SK-N-SH (cell line): ENCODE data around the gene CSNK2A2. TPM values are rescaled to one million over a fixed set of nuclear protein-coding genes. Genes with fewer than 3 reads are reported as not detected.

Experiments used
- CTCF ChIA-PET: fragments of 300-600, 350-600 bp; formaldehyde crosslinking; extraction: SDS; loops from one replicate; lab custom pipeline; 2021; lab: Yijun Ruan, JAX
- POLR2A ChIA-PET: fragments of 350-600 bp; sonication (Branson Sonifier 250); formaldehyde crosslinking; extraction: SDS; loops from one replicate; lab custom pipeline; 2020; ENCODE audit warnings: antibody characterized with exemption, inconsistent platforms; lab: Yijun Ruan, JAX
- DNase-seq: peaks from one replicate; pipeline ENCODE4 v3.0.0; 2012
- H2AFZ ChIP-seq: fragments of 200-600 bp; sonication (generic); 2 replicates; pipeline ENCODE4 v1.8.1; 2016; ENCODE audit warnings: antibody characterized with exemption, mild to moderate bottlenecking, low read depth
- H3F3A ChIP-seq: fragments of 200-600 bp; sonication (generic); replicated peaks from 2 replicates; pipeline ENCODE3; 2016; ENCODE audit warnings: antibody characterized with exemption, mild to moderate bottlenecking; ENCODE audit not compliant: insufficient read depth
- H3K27ac ChIP-seq, 2 experiments: fragments of 200-500 bp in 1 of 2; fragments of 200-600 bp in 1 of 2; sonication (Bioruptor generic) in 1 of 2; sonication (generic), shearing (Covaris generic) in 1 of 2; 2 replicates each; pipeline versions ENCODE4 v1.5.1 to v1.6.1; 2014 to 2016; ENCODE audit warnings: low read depth in 2 of 2, inconsistent platforms in 1 of 2, low read length in 1 of 2, mild to moderate bottlenecking in 1 of 2, mixed read lengths in 1 of 2
- H3K27me3 ChIP-seq: fragments of 200-600 bp; sonication (generic), shearing (Covaris generic); 2 replicates; pipeline ENCODE4 v1.6.1; 2016; ENCODE audit warnings: mixed run types; ENCODE audit not compliant: insufficient read depth
- H3K36me3 ChIP-seq, 2 experiments: fragments of 200-500 bp in 1 of 2; fragments of 200-600 bp in 1 of 2; sonication (Bioruptor generic) in 1 of 2; sonication (generic) in 1 of 2; replicated peaks in 1 of 2; 2 replicates each; pipeline versions ENCODE3 to v1.5.1; 2014 to 2016; ENCODE audit warnings: low read length in 1 of 2, mild to moderate bottlenecking in 1 of 2; ENCODE audit not compliant: insufficient read depth in 2 of 2, control insufficient read depth in 1 of 2
- H3K4me1 ChIP-seq, 2 experiments: fragments of 200-500 bp in 1 of 2; fragments of 200-600 bp in 1 of 2; sonication (Bioruptor generic) in 1 of 2; sonication (generic), shearing (Covaris generic) in 1 of 2; 2 replicates each; pipeline versions ENCODE4 v1.5.1 to v1.6.1; 2014 to 2016; ENCODE audit warnings: low read depth in 1 of 2, low read length in 1 of 2, mixed run types in 1 of 2; ENCODE audit not compliant: insufficient read depth in 2 of 2, control insufficient read depth in 1 of 2
- H3K4me2 ChIP-seq: fragments of 200-600 bp; sonication (generic), shearing (Covaris generic); 2 replicates; pipeline ENCODE4 v1.6.1; 2017; ENCODE audit warnings: mixed run types
- H3K4me3 ChIP-seq, 2 experiments: fragments of 200-500 bp in 1 of 2; fragments of 200-600 bp in 1 of 2; sonication (Bioruptor generic) in 1 of 2; sonication (generic), shearing (Covaris generic) in 1 of 2; 2 replicates each; pipeline versions ENCODE4 v1.5.1 to v1.8.1; 2014 to 2016; ENCODE audit warnings: low read depth in 2 of 2, inconsistent platforms in 1 of 2, low read length in 1 of 2, mild to moderate bottlenecking in 1 of 2, mixed read lengths in 1 of 2, moderate library complexity in 1 of 2
- H3K79me2 ChIP-seq: fragments of 200-600 bp; sonication (generic); 2 replicates; pipeline ENCODE4 v1.8.1; 2017; ENCODE audit warnings: mild to moderate bottlenecking; ENCODE audit not compliant: insufficient read depth
- H3K9ac ChIP-seq: fragments of 200-600 bp; sonication (generic); 2 replicates; pipeline ENCODE4 v1.6.1; 2017; ENCODE audit warnings: mixed run types
- H3K9me2 ChIP-seq: fragments of 200-600 bp; sonication (generic); 2 replicates; pipeline ENCODE4 v1.6.1; 2017; ENCODE audit warnings: mixed run types
- H3K9me3 ChIP-seq: fragments of 200-600 bp; sonication (generic); 2 replicates; pipeline ENCODE4 v1.6.1; 2017; ENCODE audit warnings: mixed run types, mild to moderate bottlenecking, moderate library complexity
- H4K20me1 ChIP-seq: fragments of 200-600 bp; sonication (generic); 2 replicates; pipeline ENCODE4 v1.6.1; 2017; ENCODE audit warnings: mild to moderate bottlenecking, mixed run types; ENCODE audit not compliant: insufficient read depth
- ELF1 ChIP-seq: IDR thresholded peaks from 2 replicates; pipeline ENCODE4 v1.4.0; 2012
- EP300 ChIP-seq, 2 experiments: IDR thresholded peaks; 2 replicates each; pipeline versions ENCODE4 v1.4.0 to v1.6.1; 2012; ENCODE audit warnings: borderline replicate concordance in 1 of 2, low read depth in 1 of 2, low read length in 1 of 2
- EZH2phosphoT487 ChIP-seq: fragments of 200-600 bp; sonication (generic); IDR thresholded peaks from 2 replicates; pipeline ENCODE4 v1.6.1; 2017; ENCODE audit warnings: low read depth, mixed run types, mild to moderate bottlenecking, antibody characterized with exemption, moderate library complexity, borderline replicate concordance
- FOXJ3 ChIP-seq: sonication (generic); formaldehyde crosslinking; IDR thresholded peaks from 2 replicates; pipeline ENCODE4 v1.5.1; 2020; ENCODE audit warnings: mild to moderate bottlenecking, missing genetic modification reagents
- FOXM1 ChIP-seq: IDR thresholded peaks from 2 replicates; pipeline ENCODE4 v1.4.0; 2012; ENCODE audit warnings: low read depth, mild to moderate bottlenecking
- GABPA ChIP-seq: IDR thresholded peaks from 2 replicates; pipeline ENCODE4 v1.4.0; 2012; ENCODE audit warnings: low read depth, mild to moderate bottlenecking
- GATA2 ChIP-seq: sonication (generic); formaldehyde crosslinking; IDR thresholded peaks from 2 replicates; pipeline ENCODE4 v1.5.0; 2020; ENCODE audit warnings: mild to moderate bottlenecking, missing genetic modification reagents
- MEF2A ChIP-seq: IDR thresholded peaks from 2 replicates; pipeline ENCODE4 v1.4.0; 2012; ENCODE audit warnings: low read depth, borderline replicate concordance
- MXI1 ChIP-seq: IDR thresholded peaks from 2 replicates; pipeline ENCODE4 v1.6.1; 2012; ENCODE audit warnings: mild to moderate bottlenecking, low read depth, low read length, improper control_type of control experiment
- NFIC ChIP-seq: IDR thresholded peaks from 2 replicates; pipeline ENCODE4 v1.4.0; 2012; ENCODE audit warnings: borderline replicate concordance
- POLR2AphosphoS5 ChIP-seq: IDR thresholded peaks from 2 replicates; pipeline ENCODE4 v1.6.1; 2012; ENCODE audit warnings: low read depth, low read length
- RAD21 ChIP-seq: IDR thresholded peaks from 2 replicates; pipeline ENCODE4 v1.6.1; 2012; ENCODE audit warnings: mild to moderate bottlenecking, low read length
- RCOR1 ChIP-seq: fragments of 150-350 bp; IDR thresholded peaks from 2 replicates; pipeline ENCODE4 v1.6.1; 2017; ENCODE audit warnings: antibody characterized with exemption, low read length
- RFX5 ChIP-seq: IDR thresholded peaks from 2 replicates; pipeline ENCODE4 v1.6.1; 2012; ENCODE audit warnings: mild to moderate bottlenecking, improper control_type of control experiment, low read length
- RXRA ChIP-seq: IDR thresholded peaks from 2 replicates; pipeline ENCODE4 v1.4.0; 2012; ENCODE audit warnings: low read depth, mild to moderate bottlenecking, borderline replicate concordance
- SMC3 ChIP-seq: IDR thresholded peaks from 2 replicates; pipeline ENCODE4 v1.6.1; 2012; ENCODE audit warnings: low read depth, low read length, improper control_type of control experiment
- TAF1 ChIP-seq: IDR thresholded peaks from 2 replicates; pipeline ENCODE4 v1.6.1; 2012; ENCODE audit warnings: low read depth, mild to moderate bottlenecking, low read length, moderate library complexity, borderline replicate concordance
- TCF12 ChIP-seq: IDR thresholded peaks from 2 replicates; pipeline ENCODE4 v1.4.0; 2012
- YY1 ChIP-seq: IDR thresholded peaks from 2 replicates; pipeline ENCODE4 v1.4.0; 2012; ENCODE audit warnings: low read depth, mild to moderate bottlenecking
- WGBS: methylation state at CpG from one replicate; pipeline ENCODE4 v1.1.6; 2017; ENCODE audit warnings: low lambda C conversion rate; 5-methylcytosine and 5-hydroxymethylcytosine counted together
- polyA plus RNA-seq, 3 experiments: library from polyadenylated mRNA; depleted of rRNA; stranded (reverse); fragments of >200 nt; gene quantifications; 2 replicates each; pipeline ENCODE4 v1.2.3, GENCODE V29; 2012
- TF ChIP-seq, protein P1 (sequence below): fragments of 150-350 bp; IDR thresholded peaks from 2 replicates; pipeline ENCODE4 v1.6.1; 2016; ENCODE audit warnings: mild to moderate bottlenecking, low read depth, low read length
- TF ChIP-seq, protein P2 (sequence below): IDR thresholded peaks from 2 replicates; pipeline ENCODE4; 2012
- TF ChIP-seq, protein P3 (sequence below): fragments of 200-600 bp; sonication (generic); IDR thresholded peaks from 2 replicates; pipeline ENCODE4 v1.6.1; 2017; ENCODE audit warnings: antibody characterized with exemption, mild to moderate bottlenecking, moderate library complexity
- TF ChIP-seq, protein P4 (sequence below): IDR thresholded peaks from 2 replicates; pipeline ENCODE4 v1.4.0; 2012; ENCODE audit warnings: low read depth, borderline replicate concordance
- TF ChIP-seq, protein P5 (sequence below): fragments of 150-350 bp; IDR thresholded peaks from 2 replicates; pipeline ENCODE4 v1.6.1; 2017; ENCODE audit warnings: antibody characterized with exemption, low read length, low read depth, borderline replicate concordance
- TF ChIP-seq, protein P6 (sequence below): IDR thresholded peaks from 2 replicates; pipeline ENCODE4 v1.4.0; 2012; ENCODE audit warnings: low read depth

The CSNK2A2 gene
- polyA plus RNA-seq, 1 of the 3 experiments (the other 2 are of a cell fraction): 25.8 TPM

DNA sequence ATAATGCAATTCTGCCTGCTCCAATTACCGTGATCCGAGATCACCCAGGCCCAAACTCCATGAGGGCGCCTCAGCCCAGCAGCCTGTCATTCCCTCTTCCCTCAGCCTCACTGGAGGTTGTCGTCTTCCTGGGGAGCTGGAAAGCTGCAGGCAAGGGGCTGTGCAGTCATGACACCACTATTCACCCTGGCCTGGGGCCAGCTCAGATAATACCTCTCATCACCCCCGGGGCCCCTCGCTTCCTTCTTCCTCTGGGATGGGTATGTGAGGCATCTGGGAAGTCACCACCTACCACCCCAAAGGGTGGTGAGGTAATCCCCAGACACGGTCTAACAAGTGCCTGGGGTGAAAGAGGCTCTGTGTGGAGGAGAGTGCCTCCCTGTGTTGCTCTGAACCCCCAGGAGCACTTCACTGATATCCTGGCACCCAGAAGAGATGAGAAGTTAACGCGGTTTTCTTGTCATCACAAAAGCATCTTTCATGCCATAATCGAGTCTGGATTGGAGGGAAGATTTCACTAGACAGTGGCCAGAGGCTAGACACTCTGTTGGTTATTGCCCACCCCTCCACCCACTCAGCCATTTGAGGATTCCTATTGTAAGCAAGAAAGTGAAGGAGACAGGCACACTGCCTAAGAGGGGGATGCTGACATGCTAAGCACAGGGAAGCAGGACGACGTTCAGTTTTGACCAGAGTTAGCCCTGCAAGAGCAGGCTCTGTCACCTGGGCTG is 87.2 kb downstream of the CSNK2A2 start:
- no peak overlapping the region for H3K4me3 ChIP-seq
- no peak overlapping the region for H2AFZ ChIP-seq
- WGBS: 13% methylated on average over 11 of the region's 12 CpGs
- no peaks in the 10 kb centered on the region for H3K9me2 ChIP-seq
- peak overlapping the region; percentile 47 for H3K4me2 ChIP-seq
- ChIA-PET POLR2A (interaction anchor here (0.8 to 1.1 kb wide), 3 partner anchors 11 to 19 kb away, joined by 3 read pairs; partner anchors contain the start of gene CFAP20), CTCF (interaction anchor here (0.6 to 6.8 kb wide), 10 partner anchors 10 to 196 kb away, joined by 3 to 47 read pairs (median 4); partner anchors contain the start of gene USB1)
- H3K27me3 ChIP-seq: no peaks in the 10 kb centered on the region
- no peaks in the 10 kb centered on the region for H3K9me3 ChIP-seq
- no peaks in the 10 kb centered on the region for H3K79me2 ChIP-seq
- H4K20me1 ChIP-seq: no peaks in the 10 kb centered on the region
- H3K4me1 ChIP-seq: peaks cover 9 to 36% of the 10 kb centered on the region in 2 experiments; a peak in 3 of 4 replicates
- peak; percentile 61 for DNase-seq
- H3K9ac ChIP-seq: no peak overlapping the region
- peak overlapping the region in 1 of 2 experiments; percentile 51; a peak in 2 of 4 replicates for H3K27ac ChIP-seq
- no peaks in the 10 kb centered on the region for H3F3A ChIP-seq
- H3K36me3 ChIP-seq: peaks cover 21 to 29% of the 10 kb centered on the region in 2 experiments
- TF ChIP-seq RAD21: no peak
- no peak for TF ChIP-seq SMC3
- TF ChIP-seq MEF2A: no peak
- TF ChIP-seq ELF1: no peak
- TF ChIP-seq MXI1: 0 out of 2 replicates have a peak, but pooled peaks have one; percentile 13
- TF ChIP-seq, protein P1, sequence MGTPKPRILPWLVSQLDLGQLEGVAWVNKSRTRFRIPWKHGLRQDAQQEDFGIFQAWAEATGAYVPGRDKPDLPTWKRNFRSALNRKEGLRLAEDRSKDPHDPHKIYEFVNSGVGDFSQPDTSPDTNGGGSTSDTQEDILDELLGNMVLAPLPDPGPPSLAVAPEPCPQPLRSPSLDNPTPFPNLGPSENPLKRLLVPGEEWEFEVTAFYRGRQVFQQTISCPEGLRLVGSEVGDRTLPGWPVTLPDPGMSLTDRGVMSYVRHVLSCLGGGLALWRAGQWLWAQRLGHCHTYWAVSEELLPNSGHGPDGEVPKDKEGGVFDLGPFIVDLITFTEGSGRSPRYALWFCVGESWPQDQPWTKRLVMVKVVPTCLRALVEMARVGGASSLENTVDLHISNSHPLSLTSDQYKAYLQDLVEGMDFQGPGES: no peak
- peak; percentile 38; the same call in 1 of the 2 replicates for TF ChIP-seq TCF12
- TF ChIP-seq GATA2 (CRISPR knock-in tag): peak; percentile 36; the same call in 1 of the 2 replicates
- TF ChIP-seq RCOR1: no peak
- TF ChIP-seq, protein P2, sequence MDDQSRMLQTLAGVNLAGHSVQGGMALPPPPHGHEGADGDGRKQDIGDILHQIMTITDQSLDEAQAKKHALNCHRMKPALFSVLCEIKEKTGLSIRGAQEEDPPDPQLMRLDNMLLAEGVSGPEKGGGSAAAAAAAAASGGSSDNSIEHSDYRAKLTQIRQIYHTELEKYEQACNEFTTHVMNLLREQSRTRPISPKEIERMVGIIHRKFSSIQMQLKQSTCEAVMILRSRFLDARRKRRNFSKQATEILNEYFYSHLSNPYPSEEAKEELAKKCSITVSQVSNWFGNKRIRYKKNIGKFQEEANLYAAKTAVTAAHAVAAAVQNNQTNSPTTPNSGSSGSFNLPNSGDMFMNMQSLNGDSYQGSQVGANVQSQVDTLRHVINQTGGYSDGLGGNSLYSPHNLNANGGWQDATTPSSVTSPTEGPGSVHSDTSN: peak; percentile 38
- TF ChIP-seq, protein P3, sequence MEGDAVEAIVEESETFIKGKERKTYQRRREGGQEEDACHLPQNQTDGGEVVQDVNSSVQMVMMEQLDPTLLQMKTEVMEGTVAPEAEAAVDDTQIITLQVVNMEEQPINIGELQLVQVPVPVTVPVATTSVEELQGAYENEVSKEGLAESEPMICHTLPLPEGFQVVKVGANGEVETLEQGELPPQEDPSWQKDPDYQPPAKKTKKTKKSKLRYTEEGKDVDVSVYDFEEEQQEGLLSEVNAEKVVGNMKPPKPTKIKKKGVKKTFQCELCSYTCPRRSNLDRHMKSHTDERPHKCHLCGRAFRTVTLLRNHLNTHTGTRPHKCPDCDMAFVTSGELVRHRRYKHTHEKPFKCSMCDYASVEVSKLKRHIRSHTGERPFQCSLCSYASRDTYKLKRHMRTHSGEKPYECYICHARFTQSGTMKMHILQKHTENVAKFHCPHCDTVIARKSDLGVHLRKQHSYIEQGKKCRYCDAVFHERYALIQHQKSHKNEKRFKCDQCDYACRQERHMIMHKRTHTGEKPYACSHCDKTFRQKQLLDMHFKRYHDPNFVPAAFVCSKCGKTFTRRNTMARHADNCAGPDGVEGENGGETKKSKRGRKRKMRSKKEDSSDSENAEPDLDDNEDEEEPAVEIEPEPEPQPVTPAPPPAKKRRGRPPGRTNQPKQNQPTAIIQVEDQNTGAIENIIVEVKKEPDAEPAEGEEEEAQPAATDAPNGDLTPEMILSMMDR: no peak
- no peak for TF ChIP-seq EZH2phosphoT487
- TF ChIP-seq EP300 (IDR thresholded peaks at IDR 0.05; ENCODE audit: borderline replicate concordance in 1 of 2, low read depth in 1 of 2, low read length in 1 of 2): peak in 1 of 2 experiments; percentile 35; a peak in 1 of 4 replicates
- TF ChIP-seq, protein P4, sequence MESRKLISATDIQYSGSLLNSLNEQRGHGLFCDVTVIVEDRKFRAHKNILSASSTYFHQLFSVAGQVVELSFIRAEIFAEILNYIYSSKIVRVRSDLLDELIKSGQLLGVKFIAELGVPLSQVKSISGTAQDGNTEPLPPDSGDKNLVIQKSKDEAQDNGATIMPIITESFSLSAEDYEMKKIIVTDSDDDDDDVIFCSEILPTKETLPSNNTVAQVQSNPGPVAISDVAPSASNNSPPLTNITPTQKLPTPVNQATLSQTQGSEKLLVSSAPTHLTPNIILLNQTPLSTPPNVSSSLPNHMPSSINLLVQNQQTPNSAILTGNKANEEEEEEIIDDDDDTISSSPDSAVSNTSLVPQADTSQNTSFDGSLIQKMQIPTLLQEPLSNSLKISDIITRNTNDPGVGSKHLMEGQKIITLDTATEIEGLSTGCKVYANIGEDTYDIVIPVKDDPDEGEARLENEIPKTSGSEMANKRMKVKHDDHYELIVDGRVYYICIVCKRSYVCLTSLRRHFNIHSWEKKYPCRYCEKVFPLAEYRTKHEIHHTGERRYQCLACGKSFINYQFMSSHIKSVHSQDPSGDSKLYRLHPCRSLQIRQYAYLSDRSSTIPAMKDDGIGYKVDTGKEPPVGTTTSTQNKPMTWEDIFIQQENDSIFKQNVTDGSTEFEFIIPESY: no peak
- TF ChIP-seq RFX5: no peak
- no peak for TF ChIP-seq TAF1
- no peak for TF ChIP-seq FOXJ3 (CRISPR knock-in tag)
- no peak for TF ChIP-seq YY1
- TF ChIP-seq GABPA: no peak
- TF ChIP-seq, protein P5, sequence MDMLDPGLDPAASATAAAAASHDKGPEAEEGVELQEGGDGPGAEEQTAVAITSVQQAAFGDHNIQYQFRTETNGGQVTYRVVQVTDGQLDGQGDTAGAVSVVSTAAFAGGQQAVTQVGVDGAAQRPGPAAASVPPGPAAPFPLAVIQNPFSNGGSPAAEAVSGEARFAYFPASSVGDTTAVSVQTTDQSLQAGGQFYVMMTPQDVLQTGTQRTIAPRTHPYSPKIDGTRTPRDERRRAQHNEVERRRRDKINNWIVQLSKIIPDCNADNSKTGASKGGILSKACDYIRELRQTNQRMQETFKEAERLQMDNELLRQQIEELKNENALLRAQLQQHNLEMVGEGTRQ: no peak
- peak; percentile 78 for TF ChIP-seq NFIC
- TF ChIP-seq, protein P6, sequence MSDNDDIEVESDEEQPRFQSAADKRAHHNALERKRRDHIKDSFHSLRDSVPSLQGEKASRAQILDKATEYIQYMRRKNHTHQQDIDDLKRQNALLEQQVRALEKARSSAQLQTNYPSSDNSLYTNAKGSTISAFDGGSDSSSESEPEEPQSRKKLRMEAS: no peak
- TF ChIP-seq POLR2AphosphoS5: no peak
- no peak for TF ChIP-seq FOXM1
- TF ChIP-seq RXRA: no peak
